HuH-7 (cell line): ENCODE results near the gene DNAH12.
"Not testable (repeated sequence)": the region's sequence is repeated elsewhere in the genome, so short reads cannot be mapped to it uniquely, and the experiment has no call there.

Source experiments
- DNase-seq: peaks from one replicate; pipeline ENCODE4 v3.0.0; 2011; ENCODE audit warnings: low spot score

Gene DNAH12

DNA sequence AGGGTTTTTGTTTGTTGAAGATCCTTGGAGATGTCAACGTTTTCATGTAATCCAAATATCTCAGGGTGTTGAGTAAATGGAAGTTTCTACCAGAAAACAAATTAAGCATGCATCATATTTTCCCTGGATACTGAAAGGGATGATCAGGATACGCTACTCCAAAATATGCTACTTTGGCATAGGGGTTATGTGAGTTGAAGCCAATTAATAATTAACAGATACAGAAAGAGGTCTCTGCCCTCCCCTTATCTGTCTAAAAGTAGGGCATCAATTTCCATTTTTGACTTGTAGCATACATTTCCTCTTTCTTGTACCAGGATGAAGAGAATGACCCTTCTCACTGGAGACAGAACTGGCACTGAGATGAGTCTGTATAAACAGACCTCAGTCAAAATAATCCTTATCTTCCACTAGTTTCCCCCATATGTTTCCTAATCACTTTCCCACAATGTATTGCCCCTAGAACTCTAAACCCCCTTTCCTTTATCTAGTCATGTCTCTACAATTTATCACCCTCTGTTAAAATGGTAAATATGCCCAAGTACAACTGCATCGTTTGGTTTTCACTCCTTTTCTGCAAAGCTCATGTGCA, 234.3 kb downstream of the DNAH12 start:
- DNase-seq: no peak

DNA sequence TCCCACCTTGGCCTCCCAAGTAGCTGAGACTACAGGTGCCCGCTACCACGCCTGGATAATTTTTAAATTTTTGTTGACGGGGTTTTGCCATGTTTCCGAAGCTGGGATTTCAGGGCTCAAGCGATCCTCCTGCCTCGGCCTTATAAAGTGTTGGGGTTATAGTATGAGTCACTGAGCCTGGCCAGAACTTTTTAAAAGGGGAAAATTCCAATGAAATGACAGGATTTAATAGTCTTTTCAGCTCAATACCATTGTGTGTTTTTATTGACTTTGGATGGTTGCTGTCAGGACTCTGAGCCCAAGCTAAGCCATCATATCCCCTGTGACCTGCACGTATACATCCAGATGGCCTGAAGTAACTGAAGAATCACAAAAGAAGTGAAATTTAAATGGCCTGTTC, 240.6 kb downstream of the DNAH12 start:
- not testable (repeated sequence) for DNase-seq

DNA sequence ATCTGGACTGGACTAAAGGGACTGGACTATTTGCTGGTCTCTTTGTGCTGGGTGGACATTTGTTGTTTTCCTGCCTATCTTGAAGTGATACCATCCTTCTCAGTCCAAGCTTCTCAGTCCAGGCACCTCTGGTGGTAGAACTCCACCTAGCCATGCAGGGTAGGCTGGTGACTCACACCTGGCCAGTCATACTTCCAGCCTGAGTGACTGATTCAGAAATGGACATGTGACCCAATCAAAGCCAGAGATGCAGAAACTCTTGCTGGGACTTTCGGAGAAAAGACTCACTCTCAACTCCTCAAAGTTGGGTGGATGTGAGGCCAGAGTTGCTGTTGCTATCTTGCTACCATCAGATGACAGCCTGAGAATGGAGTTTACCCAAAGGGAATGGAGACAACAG, 246.1 kb downstream of the DNAH12 start:
- DNase-seq: no peak

DNA sequence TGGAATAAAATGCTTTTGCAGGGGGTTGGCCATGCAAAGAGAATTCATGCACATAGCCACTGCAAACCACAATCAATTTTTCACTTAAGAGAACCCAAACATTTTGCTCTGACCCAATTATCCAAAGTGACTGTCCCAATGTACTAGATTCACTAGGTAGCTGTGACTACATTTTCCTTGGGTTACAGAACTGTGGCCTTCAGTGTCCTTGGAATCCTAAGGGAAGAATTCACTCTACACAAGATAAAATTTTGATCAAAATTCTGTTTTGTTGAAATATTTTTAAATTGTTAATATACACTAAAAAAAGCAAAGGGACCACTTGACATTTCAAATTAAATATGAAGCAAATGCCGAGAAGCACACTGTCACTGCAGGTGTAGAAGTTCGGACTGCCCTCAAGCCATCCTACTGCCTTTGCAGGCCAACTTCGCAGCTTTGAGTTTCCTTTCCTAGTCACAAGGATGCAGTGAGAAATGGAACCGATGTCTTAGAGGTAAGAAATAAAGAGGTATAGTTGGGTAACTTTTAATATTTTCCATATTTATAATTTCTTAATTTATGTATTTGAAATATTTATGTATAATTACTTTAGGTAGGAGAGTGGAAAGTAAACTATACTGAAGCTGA, 251.1 kb downstream of the DNAH12 start:
- DNase-seq: no peak

DNA sequence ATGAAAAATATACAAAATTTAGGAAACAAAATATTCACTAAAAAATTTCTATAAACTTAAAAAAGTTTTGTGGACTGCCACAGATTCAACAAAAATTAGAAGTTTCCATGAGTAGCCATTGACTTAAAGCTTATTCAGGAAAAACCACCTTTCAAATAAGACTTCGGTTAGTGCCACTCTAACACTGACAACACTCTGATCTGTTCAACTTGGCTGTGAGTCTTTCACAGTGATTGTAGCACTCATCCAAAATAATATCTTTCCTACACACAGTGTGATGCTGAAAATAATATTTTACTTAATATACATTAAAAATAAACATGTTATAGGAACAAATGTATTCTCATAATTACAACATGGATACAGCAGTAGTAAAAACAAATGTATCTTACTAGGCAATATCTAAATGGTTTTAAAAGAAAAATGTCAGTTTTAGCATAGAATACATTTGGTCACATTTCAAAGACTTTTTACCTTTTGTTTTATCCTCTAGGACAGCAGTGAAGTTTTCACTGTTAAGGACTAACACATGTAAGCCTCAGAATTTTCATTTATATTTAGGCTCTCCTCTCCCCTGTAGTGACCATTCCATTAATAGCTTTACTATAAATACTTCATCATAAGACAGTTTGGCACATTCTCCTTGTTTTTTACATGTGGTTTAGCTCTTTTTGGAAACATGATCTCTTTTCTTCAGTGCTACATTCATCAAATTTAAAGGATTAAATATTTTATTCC, 251.8 kb downstream of the DNAH12 start, which contains the start of gene ASB14:
ASB14 (minus strand) TSS at position 527 of the 738 bp plus-strand sequence. CDS start 652 bp downstream, outside the sequence.
- no peak for DNase-seq

DNA sequence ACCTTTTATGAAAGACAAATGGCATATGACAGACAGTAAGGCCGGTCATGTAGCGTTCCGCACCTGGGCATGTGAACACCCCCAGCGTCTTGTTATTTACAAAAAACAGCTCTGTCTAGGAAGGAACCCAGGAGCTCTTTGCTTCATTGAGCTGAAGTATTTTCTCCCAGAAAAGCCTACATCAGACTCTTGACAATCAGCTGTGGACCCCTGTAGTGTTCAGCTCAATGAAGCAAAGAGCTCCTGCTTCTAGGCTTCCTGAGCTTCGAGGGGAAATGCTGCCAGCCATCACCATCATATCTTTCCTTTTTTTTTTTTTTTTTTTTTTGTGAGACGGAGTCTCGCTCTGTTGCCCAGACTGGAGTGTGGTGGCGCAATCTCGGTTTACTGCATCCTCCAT, 255.7 kb downstream of the DNAH12 start:
- DNase-seq: no peak

DNA sequence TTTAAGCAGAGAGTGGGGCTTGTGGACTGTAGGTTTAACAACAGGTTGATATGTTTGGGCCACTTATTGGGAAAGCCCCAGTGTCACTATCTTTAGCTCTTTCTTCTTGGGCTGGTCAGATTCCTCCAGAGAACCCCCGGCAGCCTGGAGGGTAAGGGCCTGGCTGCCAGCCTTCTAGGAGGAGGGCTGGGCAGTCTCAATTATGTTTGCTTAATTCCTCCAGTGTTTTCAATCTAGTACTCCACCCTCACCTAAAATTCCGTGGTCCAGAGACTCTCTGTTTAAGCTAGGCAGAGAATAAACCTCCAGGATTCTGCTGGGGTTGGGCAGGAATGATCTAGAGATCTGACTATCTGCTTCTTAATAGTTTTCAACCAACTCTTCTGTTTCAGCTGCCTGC, 256.9 kb downstream of the DNAH12 start:
- no peak for DNase-seq

DNA sequence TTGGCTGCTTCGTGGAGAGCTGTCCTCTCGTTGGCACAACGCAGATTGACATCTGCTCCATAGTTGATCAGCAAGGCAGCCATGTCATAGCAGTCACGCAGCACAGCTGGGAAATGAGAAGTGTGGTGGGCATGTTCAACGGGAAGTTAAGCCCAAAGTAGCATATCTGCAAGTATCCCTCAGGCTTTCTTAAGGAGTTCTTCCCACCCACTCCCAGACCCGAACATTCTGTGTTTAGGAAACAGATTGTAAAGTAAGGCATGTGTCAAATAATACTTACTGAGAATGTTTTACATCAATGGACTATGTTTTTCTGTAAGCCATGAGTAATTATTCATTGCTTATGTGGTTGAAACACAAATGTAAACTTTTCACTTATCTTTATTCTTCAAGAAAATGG, 260.8 kb downstream of the DNAH12 start:
- no peak for DNase-seq

DNA sequence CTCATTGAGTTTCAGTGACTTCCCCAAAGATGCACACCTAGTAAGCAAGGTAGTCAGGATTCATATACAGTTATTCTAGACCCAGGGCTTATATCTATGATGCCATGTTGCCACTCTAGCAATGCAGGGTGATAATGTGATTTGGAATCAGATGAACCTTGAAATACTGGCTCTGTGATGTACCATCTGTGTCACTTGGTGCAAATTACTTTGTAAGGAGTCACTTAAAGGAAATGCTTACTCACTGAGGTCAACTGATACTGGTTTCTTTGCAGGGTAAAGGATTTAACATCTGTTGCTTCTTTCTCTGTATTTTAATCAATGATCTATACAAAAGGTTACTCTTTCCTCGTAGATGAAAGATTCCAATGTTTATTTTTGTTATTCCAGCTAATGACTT, 262.4 kb downstream of the DNAH12 start:
- no peak for DNase-seq

DNA sequence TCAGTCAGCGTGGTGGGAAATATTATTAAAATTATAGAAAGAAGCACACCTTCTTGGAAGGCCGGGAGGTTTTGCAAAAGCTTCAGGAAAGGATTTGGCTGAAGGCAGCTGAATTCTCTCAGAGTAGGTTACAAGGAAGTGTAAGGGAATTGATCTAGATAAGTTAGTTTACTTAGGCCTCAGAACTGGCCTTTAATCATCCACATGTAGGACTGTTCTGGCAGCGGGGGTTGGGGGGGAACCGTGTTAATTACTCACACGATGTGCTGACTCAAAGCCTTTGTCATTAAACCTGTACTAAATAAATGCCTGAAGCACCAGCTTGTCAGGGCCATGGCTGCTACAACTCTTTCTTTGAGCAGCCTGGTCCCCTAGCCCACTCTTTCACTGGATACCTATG, 264.5 kb downstream of the DNAH12 start:
- DNase-seq: no peak

DNA sequence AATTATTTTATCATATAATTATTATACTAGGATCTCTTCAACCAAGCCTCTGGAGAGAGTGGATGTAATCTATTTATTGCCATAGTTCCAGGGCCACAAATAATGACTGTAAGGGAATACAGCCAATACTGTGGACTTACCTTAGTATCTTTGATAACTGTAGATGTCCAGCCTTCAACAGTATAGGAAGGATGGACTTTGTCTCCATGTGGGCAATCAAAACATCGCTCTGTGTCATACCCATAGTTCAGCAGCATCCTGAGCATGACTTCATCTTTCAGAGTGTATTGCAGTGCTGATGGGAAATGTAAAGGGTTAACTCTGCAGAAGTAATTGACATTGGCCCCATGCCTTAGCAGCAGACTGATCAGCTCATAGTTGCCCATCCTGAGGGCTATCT, 265.9 kb downstream of the DNAH12 start:
- DNase-seq: no peak

DNA sequence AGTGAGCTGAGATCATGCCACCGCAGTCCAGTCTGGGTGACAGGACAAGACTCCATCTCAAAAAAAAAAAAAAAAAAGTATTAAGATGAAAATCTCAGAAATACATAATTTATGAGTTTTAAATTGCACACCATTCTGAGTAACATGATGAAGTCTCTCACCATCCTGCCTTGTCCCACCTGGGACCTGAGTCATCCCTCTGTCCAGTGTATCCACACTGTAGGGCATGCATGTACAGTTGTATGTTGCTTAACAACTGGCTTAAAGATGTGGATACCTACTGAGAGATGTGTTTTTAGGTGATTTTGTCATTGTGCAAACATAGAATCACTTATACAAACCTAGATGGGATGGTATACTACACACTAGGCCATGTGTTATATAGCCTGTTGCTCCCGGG, 268.8 kb downstream of the DNAH12 start:
- DNase-seq: no peak

DNA sequence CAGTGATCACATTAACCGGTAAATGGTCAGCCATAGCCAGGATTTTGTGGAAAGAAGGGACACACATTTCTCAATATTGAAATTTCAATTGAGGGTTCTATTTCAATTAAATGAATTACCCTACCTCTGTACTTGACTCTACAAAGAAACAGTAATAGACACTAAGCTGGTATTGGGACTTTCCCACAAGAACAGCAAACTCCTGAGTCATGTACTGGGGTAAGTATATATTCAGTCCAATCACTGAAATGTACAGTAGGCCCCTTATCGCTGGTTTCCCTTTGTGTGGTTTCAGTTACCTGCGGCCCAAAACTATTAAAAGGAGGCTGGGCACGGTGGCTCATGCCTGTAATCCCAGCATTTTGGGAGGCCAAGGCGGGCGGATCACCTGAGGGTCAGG, 269.3 kb downstream of the DNAH12 start:
- no peak for DNase-seq

DNA sequence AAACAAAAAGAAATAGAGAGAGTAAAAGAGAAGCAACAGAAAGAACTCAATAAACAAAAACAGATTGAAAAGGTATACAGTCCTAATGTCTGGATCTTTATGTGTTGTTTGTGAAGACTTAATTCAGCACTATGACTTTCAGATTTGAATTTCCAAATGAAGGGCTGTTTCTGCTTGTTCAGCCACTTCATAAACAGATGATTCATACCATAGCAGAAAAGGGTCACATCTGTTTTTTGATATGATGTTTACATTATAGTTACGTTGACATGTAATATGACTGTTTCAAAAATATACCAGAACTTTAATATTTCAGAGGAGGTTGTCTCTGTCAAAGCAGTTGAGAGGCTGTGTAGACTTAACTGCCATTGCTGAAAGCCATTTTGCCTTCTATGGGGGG, 275.7 kb downstream of the DNAH12 start:
- DNase-seq: no peak

DNA sequence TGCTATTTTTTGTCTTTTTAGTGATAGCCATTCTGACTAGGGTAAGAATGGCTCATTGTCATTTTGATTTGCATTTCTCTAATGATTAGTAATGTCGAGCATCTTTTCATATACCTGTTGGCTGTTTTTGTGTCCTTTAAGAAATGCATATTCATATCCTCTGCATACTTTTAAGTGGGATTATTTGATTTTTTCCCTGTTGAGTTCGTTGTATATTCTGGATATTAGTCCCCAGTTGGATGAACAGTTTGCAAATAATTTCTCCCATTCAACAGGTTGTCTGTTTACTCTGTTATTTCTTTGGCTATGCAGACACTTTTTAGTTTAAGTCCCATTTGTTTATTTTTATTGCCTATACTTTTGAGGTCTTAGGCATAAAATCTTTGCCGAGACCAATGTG, 282.2 kb downstream of the DNAH12 start:
- no peak for DNase-seq

DNA sequence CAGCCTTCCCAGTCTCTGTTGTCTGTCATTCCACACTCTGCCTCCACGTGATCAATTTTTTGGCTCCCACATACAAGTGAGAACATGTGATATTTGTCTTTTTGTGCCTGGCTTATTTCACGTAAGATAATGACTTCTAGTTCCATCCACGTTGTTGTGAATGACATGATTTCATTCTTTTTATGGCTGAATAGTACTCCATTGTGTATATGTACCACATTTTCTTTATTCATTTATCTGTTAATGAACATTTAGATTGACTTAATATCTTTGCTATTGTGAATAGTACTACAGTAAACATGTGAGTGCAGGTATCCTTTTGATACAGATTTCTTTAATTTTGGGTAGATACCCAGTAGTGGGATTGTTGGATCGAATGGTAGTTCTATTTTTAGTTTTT, 283.0 kb downstream of the DNAH12 start:
- no peak for DNase-seq

DNA sequence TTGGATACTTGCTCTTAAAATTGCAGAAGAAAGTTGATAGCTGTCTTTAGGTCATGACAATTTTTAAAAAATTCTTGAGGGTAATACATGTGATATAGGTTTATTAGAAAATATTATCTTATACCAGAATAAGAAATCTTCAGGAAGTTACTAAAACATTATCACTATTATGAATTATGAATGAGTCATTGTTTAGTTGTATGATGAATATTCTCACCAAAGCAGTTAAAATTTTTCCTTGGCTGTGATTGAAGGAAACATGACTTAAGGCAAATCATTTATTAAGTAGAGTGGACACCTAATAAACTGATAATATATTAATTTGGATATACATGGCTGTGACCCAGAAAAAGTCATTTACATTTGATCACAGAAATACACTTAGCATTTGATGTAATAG, 286.5 kb downstream of the DNAH12 start:
- no peak for DNase-seq

DNA sequence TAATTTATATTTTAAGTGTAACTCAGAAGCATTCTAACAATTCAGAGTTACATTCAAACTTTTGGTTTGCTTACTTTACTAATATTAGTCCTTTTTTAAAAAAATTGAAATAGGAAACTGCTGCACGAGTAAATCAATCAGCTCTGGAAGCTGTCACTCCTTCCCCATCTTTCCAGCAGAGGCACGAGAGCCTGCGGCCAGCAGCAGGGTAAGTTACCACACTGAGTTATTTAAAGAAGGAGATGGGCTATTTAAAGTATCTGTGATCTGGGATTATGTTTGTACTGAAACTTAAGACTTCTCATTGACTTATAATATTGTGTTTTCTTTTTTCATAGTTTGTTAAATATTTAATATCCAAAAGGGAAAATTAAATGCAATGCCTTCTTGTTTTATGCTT, 287.3 kb downstream of the DNAH12 start:
- no peak for DNase-seq

DNA sequence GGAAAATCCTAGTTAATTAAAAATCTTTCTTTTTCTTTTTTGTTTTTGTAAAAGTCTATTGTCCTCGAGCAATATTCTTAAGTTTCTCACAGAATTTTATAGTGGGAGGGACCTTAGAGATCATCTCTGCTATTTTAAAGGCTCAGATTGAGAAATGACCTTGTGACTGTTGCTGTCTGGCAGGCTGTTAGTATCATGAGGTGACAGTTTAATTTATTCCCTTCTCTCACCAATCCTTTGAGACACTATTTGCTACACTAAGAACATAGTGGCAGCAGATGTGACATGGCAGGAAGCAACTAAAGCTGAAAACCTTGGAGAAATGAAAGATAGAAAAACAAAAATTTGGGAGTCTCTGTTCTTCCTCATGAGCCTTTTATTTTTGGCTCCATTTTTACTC, 291.7 kb downstream of the DNAH12 start:
- DNase-seq: no peak

DNA sequence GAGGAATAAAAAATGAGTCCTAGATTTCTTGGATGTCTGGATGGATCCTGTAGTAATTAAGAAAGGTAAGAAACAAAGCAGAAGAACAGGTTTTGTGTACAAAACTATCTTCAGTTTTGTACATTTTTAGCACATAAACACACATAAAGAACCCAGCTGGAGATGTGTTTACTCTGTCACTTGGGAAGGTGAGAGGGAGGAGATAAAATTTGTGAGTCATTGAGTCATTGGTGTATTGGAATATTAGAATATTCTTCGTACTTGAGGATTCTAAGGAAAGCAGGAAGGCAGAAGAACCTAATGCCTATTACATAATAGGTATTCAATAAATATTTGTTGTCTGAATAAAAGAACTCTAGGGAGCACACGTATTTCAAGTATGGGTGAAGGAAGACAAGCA, 299.2 kb downstream of the DNAH12 start:
- DNase-seq: no peak
